AG04449 (cell line): ENCODE measurements around the gene PIGU.
A peak's percentile ranks its signal among the peaks of the same experiment; 100 is the strongest.
"Not testable (repeated sequence)": the region's sequence is repeated elsewhere in the genome, so short reads cannot be mapped to it uniquely, and the experiment has no call there.

Source experiments
- CTCF ChIA-PET: fragments of 350-600 bp; formaldehyde crosslinking; extraction: SDS; loops from one replicate; lab custom pipeline; 2021; ENCODE audit warnings: antibody characterized with exemption; lab: Yijun Ruan, JAX
- POLR2A ChIA-PET: fragments of 400-600, 350-600 bp; formaldehyde crosslinking; extraction: SDS; loops from one replicate; lab custom pipeline; 2020; ENCODE audit warnings: antibody characterized with exemption, inconsistent platforms; lab: Yijun Ruan, JAX
- DNase-seq: peaks from one replicate; pipeline ENCODE4 v3.0.0-alpha.2; 2010; ENCODE audit warnings: low read depth, low spot score
- H3K4me3 ChIP-seq: 2 replicates; pipeline ENCODE4 v1.5.1; 2011; ENCODE audit warnings: low read depth, mild to moderate bottlenecking, control low read depth, low read length
- CTCF ChIP-seq: IDR thresholded peaks from one replicate; pipeline ENCODE4 v1.5.1; 2011; ENCODE audit warnings: mild to moderate bottlenecking, moderate library complexity, low read length, control low read depth, inconsistent platforms; ENCODE audit not compliant: insufficient read depth; ENCODE audit errors: missing control alignments

The PIGU gene

GRCh38 chr20:34683667-34684066 lies 6.8 kb upstream of the PIGU start:
- ChIA-PET POLR2A (no interaction called here), CTCF (no interaction called here)
- DNase-seq: no peak
- no peak overlapping the region for H3K4me3 ChIP-seq
- TF ChIP-seq CTCF: no peak

GRCh38 chr20:34680586-34681175 lies 3.8 kb upstream of the PIGU start:
- DNase-seq: no peak
- ChIA-PET CTCF (interaction anchor here (1.3 to 1.4 kb wide), 2 partner anchors 8 to 9 kb away, joined by 3 read pairs; no protein-coding TSS in a partner anchor), POLR2A (interaction anchor here (0.6 kb wide), 1 partner anchor 383 kb away, joined by 3 read pairs; no protein-coding TSS in a partner anchor)
- TF ChIP-seq CTCF: no peak
- H3K4me3 ChIP-seq: no peak overlapping the region

GRCh38 chr20:34675993-34676641 lies 775 bp downstream of the PIGU start:
- no peak for DNase-seq
- POLR2A ChIA-PET: no interaction called here
- peak overlapping the region; percentile 81 for H3K4me3 ChIP-seq
- CTCF ChIA-PET: interaction anchor here (1.9 kb wide), 1 partner anchor 364 kb away, joined by 6 read pairs; no protein-coding TSS in a partner anchor
- no peak for TF ChIP-seq CTCF

DNA sequence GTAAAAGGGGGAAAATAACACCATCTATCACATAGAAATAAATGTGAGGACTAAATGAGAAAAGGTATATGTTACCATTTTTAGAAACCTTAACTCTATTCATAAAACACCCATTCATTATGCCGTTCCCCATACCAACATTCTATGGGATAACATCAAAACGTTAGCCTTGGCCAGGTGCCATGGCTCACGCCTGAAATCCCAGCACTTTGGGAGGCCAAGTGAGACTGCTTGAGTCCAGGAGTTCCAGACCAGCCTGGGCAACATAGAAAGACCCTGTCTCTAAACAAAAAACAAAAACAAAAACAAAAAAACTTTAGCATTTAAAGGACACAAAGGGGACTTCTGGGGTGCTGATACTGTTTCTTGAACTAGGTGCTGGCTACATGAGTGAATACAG lies 1.3 kb downstream of the PIGU start:
- ChIA-PET CTCF (interaction anchor here (1.9 kb wide), 1 partner anchor 363 kb away, joined by 6 read pairs; no protein-coding TSS in a partner anchor), POLR2A (no interaction called here)
- DNase-seq: no peak
- TF ChIP-seq CTCF: no peak
- no peak overlapping the region for H3K4me3 ChIP-seq

- no peak for TF ChIP-seq CTCF
- CTCF ChIA-PET: interaction anchor here (0.8 kb wide), 1 partner anchor 96 kb away, joined by 3 read pairs; no protein-coding TSS in a partner anchor
- no peak for DNase-seq
- no peak overlapping the region for H3K4me3 ChIP-seq
- POLR2A ChIA-PET: no interaction called here
Measured at GRCh38 chr20:34673412-34673811, 3.5 kb downstream of the PIGU start.

DNA sequence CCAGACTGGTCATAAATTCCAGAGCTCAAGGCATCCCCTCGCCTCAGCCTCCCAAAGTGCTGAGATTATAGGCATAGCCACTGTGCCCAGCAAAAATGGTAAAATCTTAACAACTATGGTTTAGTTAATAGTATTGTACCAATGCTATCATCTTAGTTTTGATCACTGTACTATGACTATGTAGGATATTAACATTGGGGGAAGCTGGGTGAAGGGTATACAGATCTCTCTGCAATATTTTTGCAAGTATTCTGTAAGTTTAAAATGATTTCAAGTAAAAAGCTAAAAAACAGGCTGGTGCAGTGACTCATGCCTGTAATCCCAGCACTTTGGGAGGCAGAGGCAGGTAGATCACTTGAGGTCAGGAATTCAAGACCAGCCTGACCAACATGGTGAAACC lies 7.8 kb downstream of the PIGU start:
- ChIA-PET CTCF (no interaction called here), POLR2A (interaction anchor here (0.7 kb wide), 1 partner anchor 35 kb away, joined by 3 read pairs; no protein-coding TSS in a partner anchor)
- TF ChIP-seq CTCF: no peak
- no peak overlapping the region for H3K4me3 ChIP-seq
- no peak for DNase-seq

GRCh38 chr20:34664751-34665150 lies 12.1 kb downstream of the PIGU start:
- CTCF ChIA-PET, H3K4me3 ChIP-seq, POLR2A ChIA-PET, DNase-seq: not testable (repeated sequence)
